SH-SY5Y (cell line): ENCODE data around the gene TBC1D10A.

Source experiments
- GATA2 ChIP-seq: IDR thresholded peaks from 2 replicates; pipeline ENCODE4 v1.6.1; 2011; ENCODE audit warnings: mild to moderate bottlenecking, low read depth, low read length
- GATA3 ChIP-seq: IDR thresholded peaks from 2 replicates; pipeline ENCODE4 v1.6.1; 2011; ENCODE audit warnings: low read depth, mild to moderate bottlenecking, low read length, moderate library complexity

The TBC1D10A gene

GRCh38 chr22:30266445-30267381 is 60.0 kb downstream of the TBC1D10A start, which contains the start of gene OSM:
Gene OSM (minus strand): TSS chr22:30266851. CDS start chr22:30266799, 52 bp downstream.
- TF ChIP-seq GATA2 (no peak), GATA3 (no peak)

GRCh38 chr22:30265823-30266444 is 60.8 kb downstream of the TBC1D10A start:
- TF ChIP-seq GATA2 (no peak), GATA3 (no peak)

DNA sequence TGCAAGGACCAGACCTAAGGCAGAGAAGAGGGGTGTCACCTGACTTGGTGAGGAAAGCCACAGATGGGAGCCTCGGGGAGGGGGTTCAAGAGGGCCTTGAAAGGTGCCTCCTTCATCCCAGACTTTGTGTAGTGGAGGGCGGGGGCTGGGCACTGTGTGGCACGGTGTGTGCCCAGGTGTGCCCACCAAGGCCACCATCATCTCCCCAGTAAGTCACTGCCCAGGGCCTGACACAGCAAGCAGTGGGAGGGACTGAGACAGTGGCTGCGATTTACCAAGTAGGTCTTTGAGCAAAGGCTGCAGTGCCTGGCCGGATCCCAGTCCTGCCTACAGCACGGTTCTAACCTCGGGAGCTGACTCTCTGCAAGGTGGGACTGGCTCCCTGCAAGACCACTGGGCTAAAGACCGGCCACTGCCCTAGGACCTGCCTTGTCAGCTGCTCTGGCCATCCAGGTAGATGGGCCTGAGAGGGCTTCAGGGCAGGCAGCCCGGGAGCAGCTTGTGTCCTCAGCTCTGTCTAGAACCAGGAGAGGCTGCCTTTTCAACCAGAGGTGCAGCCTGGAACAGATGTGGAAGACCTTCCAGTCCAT is 61.5 kb downstream of the TBC1D10A start:
- TF ChIP-seq GATA2 (no peak), GATA3 (no peak)

GRCh38 chr22:30263883-30264282 is 62.9 kb downstream of the TBC1D10A start:
- TF ChIP-seq GATA2 (no peak), GATA3 (no peak)

GRCh38 chr22:30262917-30263741 is 63.6 kb downstream of the TBC1D10A start:
- TF ChIP-seq GATA2 = no peak
- TF ChIP-seq GATA3 = no peak

DNA sequence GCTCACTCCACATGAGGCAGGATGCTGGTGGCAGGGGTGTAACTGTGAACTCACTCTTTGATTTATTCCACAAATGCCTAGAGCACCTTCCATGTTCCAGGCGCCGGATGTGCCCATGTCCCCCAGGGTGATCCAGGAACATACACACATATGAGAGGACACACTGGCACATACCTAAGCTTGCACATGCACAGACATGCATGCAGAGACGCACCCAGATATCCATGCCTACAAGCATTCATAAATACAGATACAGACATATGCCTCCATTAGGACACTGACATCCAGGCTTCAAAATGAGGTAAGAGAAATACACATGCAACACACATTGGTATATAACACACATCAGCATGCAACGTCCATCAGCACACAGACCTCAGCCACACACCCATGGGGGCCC is 64.6 kb downstream of the TBC1D10A start:
- no peak for TF ChIP-seq GATA2

GRCh38 chr22:30261134-30261533 is 65.6 kb downstream of the TBC1D10A start:
- TF ChIP-seq GATA2 (no peak), GATA3 (no peak)

DNA sequence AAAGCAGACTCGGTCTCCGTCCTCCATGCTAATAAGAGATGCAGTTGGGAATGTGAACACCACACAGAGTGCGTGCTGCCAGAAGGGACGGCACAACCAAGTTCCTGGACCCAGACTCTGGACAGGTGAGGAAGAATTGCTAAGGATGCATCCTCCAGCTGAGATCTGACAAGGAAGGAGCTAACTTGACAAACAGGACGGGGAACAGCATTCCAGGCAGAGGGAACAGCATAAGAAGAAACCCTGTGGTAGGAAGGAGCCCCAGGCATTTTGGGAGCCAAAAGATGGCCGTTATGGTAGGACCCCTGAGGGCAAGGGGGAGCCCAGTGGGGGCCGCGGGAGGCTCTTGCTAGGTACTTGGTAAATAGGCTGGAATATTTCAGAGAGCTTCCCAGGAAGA is 66.1 kb downstream of the TBC1D10A start:
- TF ChIP-seq GATA2 (no peak), GATA3 (no peak)

DNA sequence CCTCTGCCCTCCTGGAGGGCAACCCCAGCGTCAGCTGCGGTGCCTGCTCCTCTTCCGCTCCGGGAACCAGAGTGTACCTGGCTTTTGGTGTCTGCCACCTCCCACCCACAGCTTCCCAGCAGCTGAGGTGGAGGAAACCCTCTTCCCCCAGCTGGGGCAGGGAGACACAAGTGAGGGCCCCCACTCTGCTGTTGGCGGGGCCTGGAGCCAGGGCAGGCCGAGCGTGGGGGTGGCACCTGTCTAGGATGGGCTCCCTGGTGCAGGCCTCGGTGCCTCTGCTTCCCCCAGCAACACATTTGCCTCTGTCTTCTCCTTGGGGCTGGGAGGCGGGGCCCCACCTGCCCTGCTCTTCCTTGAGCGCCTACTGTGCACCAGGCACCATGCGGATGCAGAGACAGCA is 66.5 kb downstream of the TBC1D10A start:
- TF ChIP-seq GATA3 = no peak
- TF ChIP-seq GATA2 = no peak

DNA sequence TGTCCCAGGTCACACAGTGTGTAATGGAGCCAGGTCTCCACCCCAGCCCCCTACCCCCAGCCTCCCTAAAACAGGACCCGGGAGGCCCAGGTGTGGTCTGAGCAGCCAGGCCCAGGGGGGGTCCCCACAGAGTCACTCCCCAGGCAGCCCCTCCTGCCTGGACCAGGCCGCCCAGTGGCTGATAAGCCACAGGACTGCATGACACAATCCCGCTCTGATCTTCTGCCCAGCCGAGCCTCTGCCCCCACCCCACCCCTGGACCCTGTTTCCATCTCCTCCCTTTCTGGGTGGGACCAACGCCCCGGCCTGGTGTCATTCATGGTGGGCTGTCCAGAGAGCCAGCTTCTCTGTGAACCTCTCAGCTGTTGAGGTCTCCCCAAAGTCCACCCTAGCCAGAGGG is 72.4 kb downstream of the TBC1D10A start:
- TF ChIP-seq GATA3 = no peak
- no peak for TF ChIP-seq GATA2

DNA sequence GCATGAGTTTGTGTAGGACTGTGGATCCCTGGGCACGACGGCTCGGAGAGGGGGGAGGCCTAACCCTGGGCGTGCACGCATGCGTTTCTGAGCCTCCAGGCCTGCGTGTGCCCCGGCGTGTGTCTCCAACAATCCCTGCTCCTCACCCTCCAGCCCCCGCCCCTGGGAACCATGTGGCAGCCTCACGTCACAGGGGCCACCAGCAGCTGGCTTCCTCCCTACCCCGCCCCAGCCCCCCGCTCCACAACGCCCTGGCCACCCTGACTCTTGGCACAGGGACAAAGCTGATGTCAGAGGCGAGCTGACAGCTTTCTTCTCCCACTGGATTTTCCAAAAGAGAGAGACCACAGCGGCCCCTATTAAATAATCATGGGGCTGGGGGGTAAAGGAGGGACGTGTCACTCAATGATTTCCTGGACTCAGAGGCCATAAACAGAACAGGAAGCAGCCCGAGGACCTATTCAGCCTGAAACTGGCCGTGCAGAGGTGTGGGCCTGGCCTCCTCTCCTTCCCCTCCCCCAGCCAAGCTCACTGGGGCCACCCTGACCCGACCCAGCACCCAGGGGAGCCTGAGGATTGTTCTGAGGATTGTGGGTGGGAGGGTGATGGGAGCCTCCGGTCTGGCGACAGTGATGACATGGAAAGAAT is 73.4 kb downstream of the TBC1D10A start:
- no peak for TF ChIP-seq GATA2
- no peak for TF ChIP-seq GATA3

DNA sequence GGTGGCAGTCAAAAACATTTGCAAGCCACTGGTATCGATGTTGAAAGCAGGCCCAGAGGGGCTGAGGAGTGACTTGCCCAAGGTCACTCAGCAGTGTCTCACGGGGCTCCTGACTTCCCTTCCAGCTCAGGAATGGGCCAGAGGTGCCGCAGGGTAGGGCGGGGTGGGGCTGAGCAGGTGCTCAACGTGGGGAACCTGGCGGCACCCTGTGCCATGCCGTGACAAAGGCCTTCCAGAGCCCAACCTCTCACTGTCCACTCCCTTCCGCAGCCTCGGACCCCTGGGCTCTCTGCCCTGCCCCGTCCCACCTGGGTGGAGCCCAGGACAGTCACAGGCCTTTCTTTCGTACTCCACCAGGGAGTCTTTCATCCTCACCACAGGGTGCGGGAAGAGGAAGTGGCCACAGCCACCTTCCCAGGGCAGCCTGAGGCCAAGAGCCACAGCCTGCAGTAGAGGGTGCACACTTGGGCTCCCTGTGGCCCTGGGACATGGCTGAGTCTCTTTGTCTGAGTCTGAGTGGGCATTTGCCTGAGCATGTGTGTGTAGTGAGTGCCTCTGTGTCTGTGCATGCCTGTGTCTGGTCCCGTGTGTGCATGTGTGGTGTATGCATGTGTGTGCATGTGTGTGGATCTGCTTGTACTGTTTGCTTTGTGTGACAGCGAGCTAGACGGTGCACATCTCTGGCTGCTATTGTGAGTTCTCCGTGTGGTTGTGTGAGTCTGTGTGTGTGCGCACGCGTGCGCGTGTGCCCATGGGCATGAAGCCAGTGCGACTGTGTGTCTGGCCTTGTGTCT is 74.1 kb downstream of the TBC1D10A start:
- TF ChIP-seq GATA3 (no peak), GATA2 (no peak)

DNA sequence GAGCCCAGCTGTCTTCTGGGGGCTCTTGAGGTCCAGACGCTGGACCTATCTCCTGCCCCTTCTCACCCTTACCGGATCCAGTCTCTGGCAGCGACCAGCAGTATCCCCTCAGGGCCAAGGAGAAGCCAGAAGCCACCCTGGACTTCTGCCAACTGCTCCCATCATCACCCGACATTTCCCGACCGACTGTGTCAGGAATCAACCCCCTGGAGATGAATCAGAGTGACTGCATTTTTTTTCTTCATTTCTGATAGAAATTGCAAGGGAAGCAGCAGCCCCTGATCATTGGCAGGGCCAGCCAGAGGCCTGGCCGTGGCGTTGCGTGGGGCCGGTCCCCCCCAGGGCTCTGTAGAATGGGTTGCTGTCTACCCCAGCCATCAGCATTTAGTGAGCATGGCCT is 75.0 kb downstream of the TBC1D10A start:
- TF ChIP-seq GATA3 (no peak), GATA2 (no peak)
